ENCODE measurements around the gene EXOC1L.
A peak's percentile ranks its signal among the peaks of the same experiment; 100 is the strongest.

The EXOC1L gene

GRCh38 chr4:55853484-55854046, 34.0 kb downstream of the EXOC1L start, which contains the start of gene EXOC1:
Gene EXOC1, plus strand, starts transcription at chr4:55853648. Its CDS starts 4,676 bp downstream, at chr4:55858324.
- no peak for TF ChIP-seq CTCF (IDR thresholded peaks at IDR 0.05; ENCODE audit: poor library complexity, severe bottlenecking)
- Histone ChIP-seq H3K4me3 (ENCODE audit: severe bottlenecking) (peak within 1 kb of the TSS; percentile 52), H3K4me1 (ENCODE audit: insufficient read depth, poor library complexity, severe bottlenecking) (peaks cover 17% of the 10 kb centered on the region), H3K36me3 (ENCODE audit: low read depth) (peaks cover 5% of the 10 kb centered on the region), H3K9me3 (ENCODE audit: severe bottlenecking) (no peaks in the 10 kb centered on the region), H3K27ac (ENCODE audit: poor library complexity, severe bottlenecking) (peak within 1 kb of the TSS; percentile 36), H3K27me3 (ENCODE audit: insufficient read depth, poor library complexity, severe bottlenecking) (no peaks in the 10 kb centered on the region)
- peak; percentile 91 for ATAC-seq (ENCODE audit: low read depth)
- DNase-seq (ENCODE audit: low spot score), result peak; percentile 97

GRCh38 chr4:55854129-55854528, 34.5 kb downstream of the EXOC1L start:
- H3K27ac ChIP-seq (ENCODE audit: poor library complexity, severe bottlenecking), result peak overlapping the region; percentile 36
- no peaks in the 10 kb centered on the region for H3K9me3 ChIP-seq (ENCODE audit: severe bottlenecking)
- peak overlapping the region; percentile 52 for H3K4me3 ChIP-seq (ENCODE audit: severe bottlenecking)
- peaks cover 17% of the 10 kb centered on the region for H3K4me1 ChIP-seq (ENCODE audit: insufficient read depth, poor library complexity, severe bottlenecking)
- TF ChIP-seq CTCF (IDR thresholded peaks at IDR 0.05; ENCODE audit: poor library complexity, severe bottlenecking), result no peak
- H3K36me3 ChIP-seq (ENCODE audit: low read depth), result peaks cover 11% of the 10 kb centered on the region
- no peaks in the 10 kb centered on the region for H3K27me3 ChIP-seq (ENCODE audit: insufficient read depth, poor library complexity, severe bottlenecking)
- DNase-seq (ENCODE audit: low spot score) (no peak), ATAC-seq (ENCODE audit: low read depth) (peak; percentile 35; the same call in 1 of the 3 replicates)

GRCh38 chr4:55857586-55857985, 38.0 kb downstream of the EXOC1L start:
- DNase-seq (ENCODE audit: low spot score) (no peak), ATAC-seq (ENCODE audit: low read depth) (no peak)
- Histone ChIP-seq H3K4me1 (ENCODE audit: insufficient read depth, poor library complexity, severe bottlenecking) (peaks cover 7% of the 10 kb centered on the region), H3K9me3 (ENCODE audit: severe bottlenecking) (no peaks in the 10 kb centered on the region), H3K36me3 (ENCODE audit: low read depth) (peaks cover 35% of the 10 kb centered on the region), H3K27me3 (ENCODE audit: insufficient read depth, poor library complexity, severe bottlenecking) (no peaks in the 10 kb centered on the region), H3K4me3 (ENCODE audit: severe bottlenecking) (no peak overlapping the region), H3K27ac (ENCODE audit: poor library complexity, severe bottlenecking) (no peak overlapping the region)
- TF ChIP-seq CTCF (IDR thresholded peaks at IDR 0.05; ENCODE audit: poor library complexity, severe bottlenecking), result no peak

- DNase-seq (ENCODE audit: low spot score) (no peak), ATAC-seq (ENCODE audit: low read depth) (no peak)
- Histone ChIP-seq H3K36me3 (ENCODE audit: low read depth) (peaks cover 43% of the 10 kb centered on the region), H3K4me1 (ENCODE audit: insufficient read depth, poor library complexity, severe bottlenecking) (peaks cover 6% of the 10 kb centered on the region), H3K9me3 (ENCODE audit: severe bottlenecking) (no peaks in the 10 kb centered on the region), H3K27ac (ENCODE audit: poor library complexity, severe bottlenecking) (no peak overlapping the region), H3K4me3 (ENCODE audit: severe bottlenecking) (no peak overlapping the region), H3K27me3 (ENCODE audit: insufficient read depth, poor library complexity, severe bottlenecking) (no peaks in the 10 kb centered on the region)
- TF ChIP-seq CTCF (IDR thresholded peaks at IDR 0.05; ENCODE audit: poor library complexity, severe bottlenecking), result no peak
Observed at GRCh38 chr4:55859711-55860110, 40.1 kb downstream of the EXOC1L start.

GRCh38 chr4:55864577-55865223, 45.1 kb downstream of the EXOC1L start:
- Histone ChIP-seq H3K36me3 (ENCODE audit: low read depth) (peaks cover 60% of the 10 kb centered on the region), H3K4me3 (ENCODE audit: severe bottlenecking) (no peak overlapping the region), H3K27ac (ENCODE audit: poor library complexity, severe bottlenecking) (peak overlapping the region; percentile 81), H3K27me3 (ENCODE audit: insufficient read depth, poor library complexity, severe bottlenecking) (no peaks in the 10 kb centered on the region), H3K9me3 (ENCODE audit: severe bottlenecking) (no peaks in the 10 kb centered on the region), H3K4me1 (ENCODE audit: insufficient read depth, poor library complexity, severe bottlenecking) (peaks cover 32% of the 10 kb centered on the region)
- no peak for TF ChIP-seq CTCF (IDR thresholded peaks at IDR 0.05; ENCODE audit: poor library complexity, severe bottlenecking)
- no peak for DNase-seq (ENCODE audit: low spot score)
- ATAC-seq (ENCODE audit: low read depth), result no peak
